Measurements from ENCODE around the gene TRIM9.
A peak's percentile ranks its signal among the peaks of the same experiment; 100 is the strongest.

TRIM9 gene

GRCh38 chr14:51094901-51095853 lies at the start of gene TRIM9:
TRIM9 (minus strand) TSS chr14:51095105; CDS start chr14:51094939, 166 bp downstream.
- DNase-seq (ENCODE audit: low spot score): peak; percentile 98

- DNase-seq (ENCODE audit: low spot score): no peak
Measured at GRCh38 chr14:51140856-51141255, 46.0 kb upstream of the TRIM9 start.

- no peak for DNase-seq (ENCODE audit: low spot score)
Measured at GRCh38 chr14:51140338-51140737, 45.4 kb upstream of the TRIM9 start.

GRCh38 chr14:51139121-51139681 lies 44.3 kb upstream of the TRIM9 start:
- no peak for DNase-seq (ENCODE audit: low spot score)

GRCh38 chr14:51138404-51139103 lies 43.6 kb upstream of the TRIM9 start:
- no peak for DNase-seq (ENCODE audit: low spot score)

GRCh38 chr14:51131516-51131915 lies 36.6 kb upstream of the TRIM9 start:
- DNase-seq (ENCODE audit: low spot score): no peak

- DNase-seq (ENCODE audit: low spot score): no peak
Measured at GRCh38 chr14:51129130-51129529, 34.2 kb upstream of the TRIM9 start.

GRCh38 chr14:51124029-51124428 lies 29.1 kb upstream of the TRIM9 start:
- no peak for DNase-seq (ENCODE audit: low spot score)

- no peak for DNase-seq (ENCODE audit: low spot score)
Measured at GRCh38 chr14:51121096-51121495, 26.2 kb upstream of the TRIM9 start.

GRCh38 chr14:51119411-51120051 lies 24.6 kb upstream of the TRIM9 start:
- DNase-seq (ENCODE audit: low spot score): no peak

GRCh38 chr14:51118993-51119392 lies 24.1 kb upstream of the TRIM9 start:
- no peak for DNase-seq (ENCODE audit: low spot score)

GRCh38 chr14:51117593-51117992 lies 22.7 kb upstream of the TRIM9 start:
- no peak for DNase-seq (ENCODE audit: low spot score)

GRCh38 chr14:51116682-51117081 lies 21.8 kb upstream of the TRIM9 start:
- DNase-seq (ENCODE audit: low spot score): no peak

GRCh38 chr14:51109651-51110050 lies 14.7 kb upstream of the TRIM9 start:
- no peak for DNase-seq (ENCODE audit: low spot score)

GRCh38 chr14:51107801-51108200 lies 12.9 kb upstream of the TRIM9 start:
- DNase-seq (ENCODE audit: low spot score): no peak

GRCh38 chr14:51104467-51104866 lies 9.6 kb upstream of the TRIM9 start:
- DNase-seq (ENCODE audit: low spot score): no peak

- no peak for DNase-seq (ENCODE audit: low spot score)
Measured at GRCh38 chr14:51097287-51097686, 2.4 kb upstream of the TRIM9 start.

- DNase-seq (ENCODE audit: low spot score): no peak
Measured at GRCh38 chr14:51096870-51097269, 2.0 kb upstream of the TRIM9 start.

- DNase-seq (ENCODE audit: low spot score): peak; percentile 81
Measured at GRCh38 chr14:51095854-51096823, 1.2 kb upstream of the TRIM9 start.

- peak; percentile 6 for DNase-seq (ENCODE audit: low spot score)
Measured at GRCh38 chr14:51094282-51094821, 553 bp downstream of the TRIM9 start.

Data from kidney tubule cell (primary cell).